Renal pelvis (tissue), 4 donors: ENCODE measurements around the gene GALNT9. TPM values are rescaled to one million over a fixed set of nuclear protein-coding genes. Genes with fewer than 3 reads are reported as not detected.
A peak's percentile ranks its signal among the peaks of the same experiment; 100 is the strongest.
"Not testable (repeated sequence)": the region's sequence is repeated elsewhere in the genome, so short reads cannot be mapped to it uniquely, and the experiment has no call there.

Experiments
- DNase-seq: peaks from one replicate; pipeline ENCODE4 v3.0.0-alpha.2; 2013
- polyA plus RNA-seq, 3 donors: library from polyadenylated mRNA; unstranded; fragments of 120-200 nt; gene quantifications; one replicate each; pipeline ENCODE4 v1.2.1, GENCODE V29; 2013; ENCODE audit not compliant: insufficient read length in 3 of 3

Gene GALNT9
- polyA plus RNA-seq, 3 donors = 10.5 to 11.8 (median 11.3) TPM

- no peak for DNase-seq
These were observed 13.9 kb downstream of the GALNT9 start for GRCh38 chr12:132315507-132315906.

DNA sequence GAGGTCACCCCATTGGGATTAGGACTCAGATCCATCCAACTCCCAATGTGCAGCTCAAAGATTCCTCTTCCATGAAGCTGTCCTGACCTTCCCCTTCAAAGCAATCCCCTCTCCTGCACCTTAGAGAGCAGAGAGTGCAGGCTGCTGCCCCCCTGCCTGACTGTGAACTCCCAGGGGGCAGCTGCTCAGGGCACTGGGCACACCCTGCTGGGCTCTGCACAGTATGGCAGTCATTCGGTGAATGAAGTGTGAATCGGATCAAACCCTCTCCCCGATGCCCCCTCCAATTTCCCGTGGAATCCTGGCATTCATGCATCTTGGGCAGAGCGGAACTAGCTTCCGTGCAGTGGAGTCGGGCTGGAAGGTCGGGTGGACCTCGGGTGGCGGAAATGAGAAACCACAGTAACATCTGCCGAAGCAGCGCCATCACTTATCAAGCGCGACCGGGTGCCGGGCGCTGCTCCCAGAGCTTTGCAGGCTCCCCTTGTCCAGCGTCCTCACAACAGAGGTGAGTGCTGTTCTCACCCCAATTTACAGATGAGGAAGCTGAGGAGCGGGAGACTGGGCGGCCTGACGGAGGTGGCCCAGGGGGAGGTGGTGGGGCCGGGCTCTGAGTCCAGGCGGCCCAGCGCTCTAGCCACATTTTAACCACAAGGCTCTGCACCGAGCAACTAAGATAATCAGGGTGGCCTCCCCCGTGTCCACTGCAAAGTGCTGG lies 14.7 kb downstream of the GALNT9 start:
- DNase-seq = no peak

DNA sequence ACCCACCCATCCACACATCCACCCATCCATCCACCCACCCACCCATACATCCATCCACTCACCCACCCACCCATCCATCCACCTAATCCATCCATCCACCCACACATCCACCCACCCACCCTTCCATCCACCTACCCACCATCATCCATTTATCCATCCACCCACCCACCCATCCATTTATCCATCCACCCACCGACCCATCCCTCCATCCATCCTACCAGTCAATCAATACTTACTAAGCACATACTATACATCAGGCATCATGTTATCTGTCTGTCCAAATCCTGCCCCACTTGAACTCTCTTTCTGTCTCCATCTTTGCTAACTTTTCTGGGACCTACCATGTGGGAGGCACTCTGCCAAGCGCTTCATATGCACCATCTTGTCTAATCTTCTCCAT lies 15.4 kb downstream of the GALNT9 start:
- no peak for DNase-seq

DNA sequence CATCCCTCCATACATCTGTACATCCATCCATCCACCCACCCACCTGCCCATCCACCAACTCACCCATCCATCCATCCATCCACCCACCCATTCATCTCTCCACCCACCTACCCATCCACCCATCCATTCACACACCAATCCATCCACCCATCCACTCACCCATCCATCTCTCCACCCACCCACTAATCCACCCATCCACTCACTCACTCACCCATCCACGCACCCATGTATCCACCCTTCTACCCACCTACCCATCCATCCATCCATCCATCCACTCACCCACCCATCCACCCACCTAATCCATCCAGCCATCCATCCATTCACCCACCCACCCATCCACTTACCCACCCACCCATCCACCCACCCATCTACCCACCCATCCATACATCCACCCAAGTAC lies 16.2 kb downstream of the GALNT9 start:
- no peak for DNase-seq

- DNase-seq = no peak
These were observed 16.9 kb downstream of the GALNT9 start for GRCh38 chr12:132312516-132312915.

- no peak for DNase-seq
These were observed 18.0 kb downstream of the GALNT9 start for GRCh38 chr12:132311201-132311915.

DNA sequence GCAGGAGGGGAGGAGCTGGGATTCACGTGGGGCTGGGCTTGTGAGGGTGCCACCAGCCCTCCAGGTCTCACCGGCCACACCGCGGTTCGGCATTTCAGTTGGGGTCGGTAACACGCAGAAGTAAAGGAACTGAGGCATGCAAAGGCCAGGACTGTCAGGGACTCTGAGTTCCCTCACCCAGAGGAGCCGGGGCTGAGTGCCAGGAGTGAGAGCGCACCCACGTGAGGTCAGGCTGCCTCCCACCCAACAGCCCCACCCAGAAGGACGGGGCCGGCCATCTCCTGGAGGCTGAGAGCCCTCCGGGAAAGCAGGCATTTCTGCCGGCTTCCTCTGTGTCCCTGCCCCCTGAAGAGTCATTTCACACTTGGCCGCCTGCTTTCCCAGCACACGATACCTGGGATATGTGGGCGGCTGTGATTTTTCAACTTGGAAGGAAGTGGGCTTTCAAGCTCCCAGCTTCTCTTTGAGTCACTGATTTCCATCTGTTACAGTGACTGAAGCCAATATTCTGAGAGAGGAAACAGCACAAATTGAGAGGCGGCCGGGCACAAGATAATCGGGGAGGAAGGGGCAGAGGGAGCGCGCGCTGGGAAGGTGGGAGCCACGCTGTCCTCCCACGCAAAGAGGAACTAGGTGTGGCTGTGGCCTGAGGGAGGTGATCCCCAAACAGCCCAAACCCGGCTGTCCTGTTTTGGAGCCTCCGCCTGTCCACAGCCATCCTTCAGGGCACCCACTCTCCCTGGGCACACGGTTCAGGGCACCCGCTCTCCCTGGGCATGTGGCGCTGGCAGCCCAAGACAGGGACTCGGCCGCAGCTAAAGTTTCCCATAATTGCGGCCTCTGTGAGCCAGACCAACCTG lies 19.0 kb downstream of the GALNT9 start:
- DNase-seq = peak; percentile 85

- no peak for DNase-seq
These were observed 19.7 kb downstream of the GALNT9 start for GRCh38 chr12:132309596-132310086.

DNA sequence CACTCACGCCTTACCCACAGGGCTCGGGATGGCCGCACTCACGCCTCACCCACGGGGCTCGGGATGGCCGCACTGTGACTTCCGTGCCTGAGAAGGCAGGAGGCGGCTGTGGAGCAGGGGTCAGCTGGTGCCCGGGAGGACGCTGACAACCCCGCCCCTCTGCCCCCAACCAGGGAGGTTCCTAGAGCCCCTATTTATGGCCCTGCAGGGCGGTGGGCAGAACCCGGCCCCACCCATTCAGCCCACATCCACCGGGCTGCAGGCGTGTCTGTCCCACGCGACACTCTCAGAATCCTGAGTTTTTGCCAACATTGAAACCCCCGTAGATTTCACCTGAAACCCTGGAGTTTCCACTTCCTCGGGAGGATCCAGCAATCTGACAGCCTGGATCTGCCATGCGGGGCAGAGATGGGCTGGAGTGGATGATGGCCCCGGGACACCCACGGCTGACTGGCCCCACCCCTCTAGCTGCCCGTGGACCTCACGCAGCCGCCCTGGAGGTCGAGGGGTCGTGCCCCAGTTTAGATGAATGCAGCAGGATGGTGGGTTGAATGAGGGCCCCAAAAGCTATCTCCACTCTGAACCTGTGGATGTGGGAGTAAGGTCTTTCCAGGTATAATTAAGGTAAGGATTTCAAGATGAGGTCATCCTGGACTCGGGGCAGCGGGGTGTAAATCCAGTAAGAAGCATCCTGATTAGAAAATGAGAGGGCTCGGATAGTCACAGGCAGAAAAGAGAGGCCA lies 20.4 kb downstream of the GALNT9 start:
- DNase-seq = no peak

DNA sequence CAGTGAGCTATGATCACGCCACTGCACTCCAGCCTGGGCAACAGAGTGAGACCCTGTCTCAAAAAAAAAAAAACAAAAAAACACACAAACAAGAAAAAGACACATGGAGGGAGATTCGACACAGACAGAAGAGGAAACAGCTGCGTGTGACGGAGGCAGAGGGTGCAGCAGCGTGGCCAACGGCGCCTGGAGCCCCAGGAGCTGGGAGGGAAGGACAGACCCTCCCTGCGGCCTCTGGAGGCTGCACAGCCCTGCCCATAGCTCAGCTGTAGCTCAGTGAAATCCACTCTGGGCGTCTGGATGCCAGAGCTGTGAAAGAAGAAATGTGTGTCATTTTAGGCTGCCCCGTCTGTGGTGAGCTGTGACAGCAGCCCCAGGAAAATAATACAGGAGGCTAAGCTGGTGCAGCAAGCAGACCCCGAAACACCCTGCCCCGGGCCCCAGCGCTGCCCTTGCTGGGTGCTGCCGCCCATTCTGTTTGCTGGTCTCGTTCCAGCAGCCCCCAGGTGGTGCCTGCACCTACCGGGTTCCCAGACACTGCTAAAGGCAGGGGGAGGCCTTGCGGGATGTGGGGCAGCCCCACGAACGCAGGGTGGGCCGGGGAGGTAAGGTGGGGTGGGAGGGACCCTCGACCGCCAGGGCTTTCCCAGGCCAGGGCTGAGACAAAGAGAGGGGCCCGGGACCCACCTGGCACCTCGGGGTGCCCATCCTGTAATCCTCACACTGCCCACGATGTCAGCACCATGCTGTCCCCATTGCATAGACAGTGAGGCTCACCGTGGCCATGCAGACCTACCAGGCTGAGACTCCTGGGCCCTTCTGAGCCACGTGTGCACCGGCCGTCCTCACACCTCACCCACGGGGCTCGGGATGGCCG lies 21.2 kb downstream of the GALNT9 start:
- DNase-seq = no peak

- no peak for DNase-seq
These were observed 22.6 kb downstream of the GALNT9 start for GRCh38 chr12:132306885-132307191.

DNA sequence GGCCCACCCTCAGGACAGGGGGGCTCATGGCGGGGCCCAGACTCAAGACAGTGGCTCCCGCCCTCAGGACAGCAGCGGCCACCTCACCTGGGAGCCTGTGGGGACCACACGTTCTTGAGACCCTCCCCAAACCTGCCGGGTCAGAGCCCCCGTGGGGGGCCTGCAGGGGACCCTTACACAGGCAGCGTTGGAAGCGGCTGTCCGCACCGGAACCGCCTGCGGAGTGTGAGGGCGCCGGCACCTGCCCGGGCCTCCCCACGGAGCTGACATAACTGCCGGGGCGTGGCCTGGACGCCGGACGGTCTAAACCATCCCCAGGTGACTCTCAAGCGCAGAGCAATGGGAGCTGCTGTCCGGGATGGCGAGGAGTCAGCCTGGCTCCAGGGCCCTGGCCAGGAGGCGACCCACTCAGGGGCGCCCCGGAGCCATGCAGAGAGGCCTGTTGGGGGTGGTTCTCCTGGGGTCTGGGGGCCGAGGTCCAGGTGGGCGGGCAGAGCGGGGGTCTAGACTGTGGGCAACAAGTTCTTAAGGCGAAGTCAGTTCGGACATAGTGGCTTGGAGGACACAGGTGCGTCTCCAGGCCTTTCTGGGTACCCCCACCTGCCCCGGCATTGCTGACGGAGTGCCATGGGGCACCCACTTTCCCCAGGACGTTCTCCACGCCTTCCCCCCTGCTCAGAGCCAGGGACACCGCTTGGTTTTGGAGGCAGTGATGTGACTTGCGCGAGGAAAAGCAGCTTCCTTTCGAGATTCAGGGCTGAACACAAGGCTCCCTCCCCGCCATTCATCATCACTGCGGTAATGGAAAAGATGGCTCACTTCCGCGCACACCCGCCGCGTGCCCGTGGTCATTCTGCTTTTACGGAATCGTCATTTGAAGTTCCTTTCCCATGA lies 23.2 kb downstream of the GALNT9 start:
- no peak for DNase-seq

GRCh38 chr12:132305560-132305966 lies 23.8 kb downstream of the GALNT9 start:
- no peak for DNase-seq

GRCh38 chr12:132304866-132305265 lies 24.5 kb downstream of the GALNT9 start:
- not testable (repeated sequence) for DNase-seq

DNA sequence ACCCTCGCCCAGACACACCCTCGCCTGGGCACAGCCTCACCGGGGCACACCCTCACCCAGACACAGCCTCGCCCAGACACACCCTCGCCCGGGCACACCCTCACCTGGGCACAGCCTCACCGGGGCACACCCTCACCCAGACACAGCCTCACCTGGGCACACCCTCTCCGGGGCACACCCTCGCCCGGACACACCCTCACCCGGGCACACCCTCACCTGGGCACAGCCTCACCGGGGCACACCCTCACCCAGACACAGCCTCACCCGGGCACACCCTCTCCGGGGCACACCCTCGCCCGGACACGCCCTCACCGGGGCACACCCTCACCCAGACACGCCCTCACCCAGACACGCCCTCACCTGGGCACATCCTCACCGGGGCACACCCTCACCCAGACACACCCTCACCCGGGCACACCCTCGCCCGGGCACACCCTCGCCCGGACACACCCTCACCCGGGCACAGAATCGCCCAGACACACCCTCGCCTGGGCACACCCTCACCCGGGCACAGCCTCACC lies 25.5 kb downstream of the GALNT9 start:
- DNase-seq = not testable (repeated sequence)

DNA sequence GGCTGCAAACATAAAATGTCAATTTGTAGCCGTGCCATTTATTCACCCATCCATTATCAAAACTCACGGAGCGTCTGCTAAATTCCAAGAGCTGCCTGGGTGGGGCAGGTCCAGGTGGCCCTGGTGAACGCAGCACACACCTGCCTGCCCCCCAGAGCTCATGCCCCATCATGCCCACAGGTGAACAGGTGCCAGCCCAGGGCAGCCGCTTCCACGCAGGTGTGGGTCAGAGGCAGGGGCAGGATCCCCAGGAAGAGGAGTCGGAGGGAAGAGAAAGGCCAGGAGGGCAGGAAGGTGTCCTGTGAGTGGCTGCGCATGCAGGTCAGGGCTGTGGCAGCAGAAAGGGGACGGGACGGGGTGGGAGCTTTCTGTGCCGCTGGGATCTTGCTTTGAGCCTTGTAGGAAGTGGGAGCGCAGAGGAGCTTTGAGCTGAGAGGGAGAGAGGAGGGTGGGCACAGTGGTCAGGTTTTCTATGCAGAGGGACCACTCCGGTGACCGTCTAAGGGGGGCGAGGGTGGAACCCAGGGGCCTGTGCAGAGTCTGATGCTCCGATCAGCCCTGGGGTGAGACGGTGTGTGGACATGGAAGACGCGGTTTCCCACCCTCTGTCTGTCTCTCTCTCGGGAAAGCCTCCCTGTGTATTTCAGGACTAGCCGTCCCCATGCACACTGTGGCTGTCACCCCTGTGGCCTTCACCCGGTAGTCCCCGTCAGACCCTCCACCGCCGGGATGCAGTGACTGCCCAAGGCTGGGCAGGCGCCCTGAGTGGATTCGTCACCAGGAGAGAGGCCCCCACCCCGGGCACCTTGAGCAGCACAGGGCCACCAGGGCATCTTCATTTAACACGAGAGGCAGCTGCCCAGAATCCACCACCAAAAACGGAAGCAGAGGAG lies 26.7 kb downstream of the GALNT9 start:
- no peak for DNase-seq

- DNase-seq = no peak
These were observed 28.3 kb downstream of the GALNT9 start for GRCh38 chr12:132300789-132301722.
